HepG2 (cell line): ENCODE data around the gene CEACAM18. TPM values are rescaled to one million over a fixed set of nuclear protein-coding genes. Genes with fewer than 3 reads are reported as not detected.

Experiments used
- ATAC-seq: fragments of 200-7000 bp; cut with Tn5 transposase; 3 replicates; pipeline ENCODE4 v1.9.1; 2020; ENCODE audit warnings: mild to moderate bottlenecking, moderate library complexity
- BruUV-seq: library from RNA; stranded (reverse); fragments of 400-500 nt; replicated peaks from 2 replicates; lab custom pipeline; 2021; lab: Mats Ljungman, UMichigan
- CTCF ChIA-PET: fragments of 300-600 bp; formaldehyde crosslinking; extraction: SDS; loops from one replicate; lab custom pipeline; 2021; ENCODE audit warnings: low total read pairs, inconsistent platforms, low intra/inter-chr PET ratio; lab: Yijun Ruan, JAX
- POLR2A ChIA-PET: fragments of 350-600 bp; sonication (Branson Sonifier 250); formaldehyde crosslinking; loops from one replicate; lab custom pipeline; 2020; ENCODE audit warnings: antibody characterized with exemption, inconsistent platforms; lab: Yijun Ruan, JAX
- DNase-seq: peaks from one replicate; pipeline ENCODE4 v3.0.0-alpha.2; 2015; ENCODE audit warnings: low spot score
- FAIRE-seq: peaks from 3 replicates; lab custom pipeline; 2011; peaks lifted over from hg19 to GRCh38; lab: Jason Lieb, UNC
- H2AFZ ChIP-seq: one replicate; pipeline ENCODE4 v1.6.1; 2011; ENCODE audit warnings: low read length, inconsistent platforms
- H3K27ac ChIP-seq: fragments of 300-600 bp; 3 replicates; pipeline ENCODE4 v1.8.0; 2011; ENCODE audit warnings: mixed run types, mild to moderate bottlenecking, mixed read lengths, low read length, inconsistent platforms; ENCODE audit not compliant: insufficient read depth; ENCODE audit errors: extremely low read length
- H3K27me3 ChIP-seq, 2 experiments: fragments of 200-600 bp in 1 of 2; 2 replicates in 1 of 2; 3 replicates in 1 of 2; pipeline versions ENCODE4 v1.6.0 to v1.8.0; 2011; ENCODE audit warnings: low read length in 2 of 2, mild to moderate bottlenecking in 2 of 2, moderate library complexity in 2 of 2, inconsistent platforms in 1 of 2; ENCODE audit not compliant: insufficient read depth in 2 of 2, control insufficient read depth in 1 of 2
- H3K36me3 ChIP-seq, 2 experiments: fragments of 200-600 bp in 1 of 2; replicated peaks in 1 of 2; 2 replicates in 1 of 2; 3 replicates in 1 of 2; pipeline versions ENCODE4 v1.5.1 to v1.8.0; 2011; ENCODE audit warnings: low read length in 2 of 2, inconsistent platforms in 1 of 2; ENCODE audit not compliant: insufficient read depth in 2 of 2, control insufficient read depth in 1 of 2
- H3K4me1 ChIP-seq: 2 replicates; pipeline ENCODE4 v1.5.1; 2012; ENCODE audit warnings: low read length, inconsistent platforms; ENCODE audit not compliant: insufficient read depth
- H3K4me2 ChIP-seq: 2 replicates; pipeline ENCODE4 v1.6.0; 2011; ENCODE audit warnings: low read depth, low read length, inconsistent platforms
- H3K4me3 ChIP-seq, 3 experiments: fragments of 200-600 bp in 1 of 3; sonication (generic), shearing (Covaris generic) in 1 of 3; replicated peaks in 1 of 3; 2 replicates each; pipeline ENCODE4 v1.5.1; 2011 to 2016; ENCODE audit warnings: low read length in 3 of 3, inconsistent platforms in 2 of 3, low read depth in 2 of 3, mild to moderate bottlenecking in 2 of 3, control low read depth in 1 of 3, mixed read lengths in 1 of 3; ENCODE audit not compliant: insufficient read depth in 1 of 3
- H3K79me2 ChIP-seq: one replicate; pipeline ENCODE4 v1.6.1; 2011; ENCODE audit warnings: low read length, inconsistent platforms; ENCODE audit not compliant: insufficient read depth
- H3K9ac ChIP-seq: 2 replicates; pipeline ENCODE4 v1.6.0; 2011; ENCODE audit warnings: mild to moderate bottlenecking, low read depth, low read length, inconsistent platforms; ENCODE audit not compliant: insufficient read depth
- H3K9me3 ChIP-seq: 2 replicates; pipeline ENCODE4 v1.5.1; 2012; ENCODE audit warnings: mild to moderate bottlenecking, low read length
- H4K20me1 ChIP-seq: 2 replicates; pipeline ENCODE4 v1.6.0; 2011; ENCODE audit warnings: inconsistent platforms, mild to moderate bottlenecking, low read length, moderate library complexity; ENCODE audit not compliant: insufficient read depth
- FOXP1 ChIP-seq, 2 experiments: fragments of 450-650 bp in 1 of 2; IDR thresholded peaks; 2 replicates each; pipeline ENCODE4 v1.6.1; 2017 to 2018; ENCODE audit warnings: antibody characterized with exemption in 1 of 2
- HOXA5 ChIP-seq: sonication (generic); formaldehyde crosslinking; IDR thresholded peaks from 2 replicates; pipeline ENCODE4 v1.4.0; 2020; ENCODE audit warnings: missing genetic modification reagents
- MEF2D ChIP-seq: sonication (generic); formaldehyde crosslinking; IDR thresholded peaks from 2 replicates; pipeline ENCODE4 v1.5.1; 2020; ENCODE audit warnings: mild to moderate bottlenecking, missing genetic modification reagents
- RARA ChIP-seq: IDR thresholded peaks from 2 replicates; pipeline ENCODE4 v1.6.1; 2016; ENCODE audit warnings: missing genetic modification reagents, missing compliant biosample characterization
- REST ChIP-seq, 2 experiments: IDR thresholded peaks; 2 replicates each; pipeline ENCODE4 v1.6.1; 2011 to 2012; ENCODE audit warnings: low read length in 2 of 2, borderline replicate concordance in 1 of 2, low read depth in 1 of 2, mild to moderate bottlenecking in 1 of 2, moderate library complexity in 1 of 2
- RXRB ChIP-seq: IDR thresholded peaks from 2 replicates; pipeline ENCODE4 v1.6.1; 2016; ENCODE audit warnings: borderline replicate concordance, missing genetic modification reagents, missing compliant biosample characterization
- SALL2 ChIP-seq: sonication (generic); formaldehyde crosslinking; IDR thresholded peaks from 2 replicates; pipeline ENCODE4 v1.8.1; 2023; ENCODE audit warnings: mild to moderate bottlenecking, missing genetic modification reagents, inconsistent platforms
- USF2 ChIP-seq, 2 experiments: sonication (generic) in 1 of 2; formaldehyde crosslinking in 1 of 2; IDR thresholded peaks; 2 replicates each; pipeline versions ENCODE4 v1.5.1 to v1.6.1; 2011 to 2020; ENCODE audit warnings: borderline replicate concordance in 1 of 2, low read depth in 1 of 2, low read length in 1 of 2, mild to moderate bottlenecking in 1 of 2, missing genetic modification reagents in 1 of 2, moderate library complexity in 1 of 2
- ZBTB39 ChIP-seq: sonication (generic); formaldehyde crosslinking; IDR thresholded peaks from 2 replicates; pipeline ENCODE4 v1.5.0; 2020; ENCODE audit warnings: missing genetic modification reagents
- ZBTB44 ChIP-seq: sonication (generic); formaldehyde crosslinking; IDR thresholded peaks from 2 replicates; pipeline ENCODE4 v1.4.0; 2020; ENCODE audit warnings: missing genetic modification reagents
- ZNF230 ChIP-seq: sonication (generic); formaldehyde crosslinking; IDR thresholded peaks from 2 replicates; pipeline ENCODE4 v1.4.0; 2020; ENCODE audit warnings: mild to moderate bottlenecking, missing genetic modification reagents
- ZNF883 ChIP-seq: sonication (generic); formaldehyde crosslinking; IDR thresholded peaks from 2 replicates; pipeline ENCODE4 v1.5.1; 2020; ENCODE audit warnings: mild to moderate bottlenecking, missing genetic modification reagents; ENCODE audit errors: not compliant biosample characterization
- WGBS: methylation state at CpG from one replicate; pipeline ENCODE4 v1.1.6; 2017; ENCODE audit warnings: low lambda C conversion rate; 5-methylcytosine and 5-hydroxymethylcytosine counted together
- in situ Hi-C: cut with HindIII; loops from 2 replicates; pipeline ENCODE4 v1.10.0; 2017; ENCODE audit warnings: low pct_unique_long_range_greater_than_20kb; ENCODE audit not compliant: extremely low pct_ligation_motif_present
- intact Hi-C: fragments of 100-400 bp; cut with micrococcal nuclease; formaldehyde crosslinking; loops from one replicate; pipeline ENCODE4 v1.10.0; 2022; ENCODE audit not compliant: unreplicated experiment
- polyA plus RNA-seq, 8 experiments: library from polyadenylated mRNA; depleted of rRNA in 3 of 8; stranded (reverse) in 7 of 8; unstranded in 1 of 8; fragments of >200 nt; fragmentation: Illumina TruSeq in 4 of 8; extraction: Trizol in 4 of 8; gene quantifications; 2 replicates each; pipeline versions ENCODE4 v1.2.1 to v1.2.3, GENCODE V29; 2011 to 2016; ENCODE audit warnings: low read depth in 4 of 8, missing spikeins in 1 of 8, mixed read lengths in 1 of 8; ENCODE audit not compliant: insufficient read depth in 1 of 8
- total RNA-seq, 5 experiments: library from RNA; depleted of rRNA; stranded (reverse); fragments of >200 nt; fragmentation: Illumina TruSeq; extraction: Trizol; gene quantifications; 2 replicates each; pipeline ENCODE4 v1.2.3, GENCODE V29; 2016; ENCODE audit warnings: low read depth in 1 of 5

The CEACAM18 gene
- total and polyA plus RNA-seq, 2 of the 13 experiments (the other 11 are each of a cell fraction or from before 2014, with no cell fraction given) = not detected

GRCh38 chr19:51480590-51480989 lies 2.3 kb downstream of the CEACAM18 start:
- intact Hi-C loops (loop anchor here (2.0 kb wide), 1 partner anchor 40 kb away; no protein-coding TSS in a partner anchor), in situ Hi-C loops (no loop called here)
- Histone ChIP-seq H3K9ac (no peak overlapping the region), H3K36me3 (no peaks in the 10 kb centered on the region), H3K27ac (no peak overlapping the region), H4K20me1 (no peaks in the 10 kb centered on the region), H3K4me3 (no peak overlapping the region), H3K9me3 (no peaks in the 10 kb centered on the region), H2AFZ (no peak overlapping the region), H3K79me2 (no peaks in the 10 kb centered on the region), H3K4me2 (no peak overlapping the region), H3K27me3 (no peaks in the 10 kb centered on the region), H3K4me1 (peaks cover 13% of the 10 kb centered on the region)
- ChIA-PET CTCF (no interaction called here), POLR2A (no interaction called here)
- WGBS = 26% methylated on average over 8 of the region's 8 CpGs
- DNase-seq (peak; percentile 20), ATAC-seq (peak; percentile 52; the same call in 1 of the 3 replicates), FAIRE-seq (no peak)
- no TSS peak for BruUV-seq
- TF ChIP-seq USF2 (IDR thresholded peaks at IDR 0.05; ENCODE audit: low read depth, low read length) (no peak), USF2 (CRISPR knock-in tag; IDR thresholded peaks at IDR 0.05; ENCODE audit: borderline replicate concordance) (no peak), RXRB (CRISPR knock-in tag) (peak; percentile 32; the same call in 1 of the 2 replicates), SALL2 (CRISPR knock-in tag) (no peak), ZBTB44 (CRISPR knock-in tag) (0 out of 2 replicates have a peak, but pooled peaks have one; percentile 63), HOXA5 (CRISPR knock-in tag) (0 out of 2 replicates have a peak, but pooled peaks have one; percentile 53), ZBTB39 (CRISPR knock-in tag) (no peak), FOXP1 (IDR thresholded peaks at IDR 0.05) (no peak), FOXP1 (CRISPR knock-in tag; IDR thresholded peaks at IDR 0.05) (no peak), REST (IDR thresholded peaks at IDR 0.05; ENCODE audit: borderline replicate concordance in 1 of 2, low read depth in 1 of 2, low read length in 2 of 2) (peak; percentile 93 to 98), MEF2D (peak; percentile 25; the same call in 1 of the 2 replicates), ZNF230 (CRISPR knock-in tag) (no peak), ZNF883 (CRISPR knock-in tag) (peak; percentile 37), RARA (CRISPR knock-in tag) (peak; percentile 47; the same call in 1 of the 2 replicates)
